ENCODE results near the gene MRPL1.
"Not testable (repeated sequence)": the region's sequence is repeated elsewhere in the genome, so short reads cannot be mapped to it uniquely, and the experiment has no call there.

The MRPL1 gene

GRCh38 chr4:77958897-77959296 is 96.3 kb downstream of the MRPL1 start:
- no peaks in the 10 kb centered on the region for H3K4me1 ChIP-seq (ENCODE audit: insufficient read depth, low read length)
- H3K27me3 ChIP-seq (ENCODE audit: insufficient read depth, low read length), result no peaks in the 10 kb centered on the region
- no peak overlapping the region for H3K4me3 ChIP-seq (ENCODE audit: low read length)
- no peaks in the 10 kb centered on the region for H3K36me3 ChIP-seq (ENCODE audit: insufficient read depth, low read depth, low read length)
- no peak overlapping the region for H3K9ac ChIP-seq (ENCODE audit: low read depth, low read length)
- no peaks in the 10 kb centered on the region for H3K9me3 ChIP-seq (ENCODE audit: insufficient read depth, low read depth, low read length)
- H3K27ac ChIP-seq (ENCODE audit: low read length), result no peak overlapping the region

GRCh38 chr4:77959566-77960338 is 97.1 kb downstream of the MRPL1 start:
- H3K4me3 ChIP-seq (ENCODE audit: low read length), result no peak overlapping the region
- no peaks in the 10 kb centered on the region for H3K36me3 ChIP-seq (ENCODE audit: insufficient read depth, low read depth, low read length)
- no peak overlapping the region for H3K9ac ChIP-seq (ENCODE audit: low read depth, low read length)
- H3K4me1 ChIP-seq (ENCODE audit: insufficient read depth, low read length), result no peaks in the 10 kb centered on the region
- no peaks in the 10 kb centered on the region for H3K27me3 ChIP-seq (ENCODE audit: insufficient read depth, low read length)
- no peak overlapping the region for H3K27ac ChIP-seq (ENCODE audit: low read length)
- H3K9me3 ChIP-seq (ENCODE audit: insufficient read depth, low read depth, low read length), result no peaks in the 10 kb centered on the region

- Histone ChIP-seq H3K27ac (ENCODE audit: low read length) (no peak overlapping the region), H3K9me3 (ENCODE audit: insufficient read depth, low read depth, low read length) (no peaks in the 10 kb centered on the region), H3K4me3 (ENCODE audit: low read length) (no peak overlapping the region), H3K36me3 (ENCODE audit: insufficient read depth, low read depth, low read length) (no peaks in the 10 kb centered on the region), H3K9ac (ENCODE audit: low read depth, low read length) (no peak overlapping the region), H3K4me1 (ENCODE audit: insufficient read depth, low read length) (no peaks in the 10 kb centered on the region), H3K27me3 (ENCODE audit: insufficient read depth, low read length) (no peaks in the 10 kb centered on the region)
Observed at GRCh38 chr4:77960367-77960766, 97.7 kb downstream of the MRPL1 start.

GRCh38 chr4:77963004-77963403 is 100.4 kb downstream of the MRPL1 start:
- H3K4me3 ChIP-seq (ENCODE audit: low read length), result no peak overlapping the region
- no peaks in the 10 kb centered on the region for H3K36me3 ChIP-seq (ENCODE audit: insufficient read depth, low read depth, low read length)
- no peak overlapping the region for H3K27ac ChIP-seq (ENCODE audit: low read length)
- no peaks in the 10 kb centered on the region for H3K4me1 ChIP-seq (ENCODE audit: insufficient read depth, low read length)
- no peaks in the 10 kb centered on the region for H3K9me3 ChIP-seq (ENCODE audit: insufficient read depth, low read depth, low read length)
- no peaks in the 10 kb centered on the region for H3K27me3 ChIP-seq (ENCODE audit: insufficient read depth, low read length)
- H3K9ac ChIP-seq (ENCODE audit: low read depth, low read length), result no peak overlapping the region

GRCh38 chr4:77973657-77974056 is 111.0 kb downstream of the MRPL1 start:
- not testable (repeated sequence) for H3K27ac ChIP-seq (ENCODE audit: low read length); H3K36me3 ChIP-seq (ENCODE audit: insufficient read depth, low read depth, low read length); H3K4me1 ChIP-seq (ENCODE audit: insufficient read depth, low read length); H3K4me3 ChIP-seq (ENCODE audit: low read length); H3K27me3 ChIP-seq (ENCODE audit: insufficient read depth, low read length); H3K9me3 ChIP-seq (ENCODE audit: insufficient read depth, low read depth, low read length); H3K9ac ChIP-seq (ENCODE audit: low read depth, low read length)

GRCh38 chr4:77982900-77983540 is 120.4 kb downstream of the MRPL1 start:
- not testable (repeated sequence) for H3K27ac ChIP-seq (ENCODE audit: low read length); H3K4me1 ChIP-seq (ENCODE audit: insufficient read depth, low read length); H3K9me3 ChIP-seq (ENCODE audit: insufficient read depth, low read depth, low read length); H3K9ac ChIP-seq (ENCODE audit: low read depth, low read length); H3K4me3 ChIP-seq (ENCODE audit: low read length); H3K27me3 ChIP-seq (ENCODE audit: insufficient read depth, low read length); H3K36me3 ChIP-seq (ENCODE audit: insufficient read depth, low read depth, low read length)

- not testable (repeated sequence) for H3K4me1 ChIP-seq (ENCODE audit: insufficient read depth, low read length); H3K9ac ChIP-seq (ENCODE audit: low read depth, low read length); H3K27ac ChIP-seq (ENCODE audit: low read length); H3K4me3 ChIP-seq (ENCODE audit: low read length); H3K36me3 ChIP-seq (ENCODE audit: insufficient read depth, low read depth, low read length); H3K9me3 ChIP-seq (ENCODE audit: insufficient read depth, low read depth, low read length); H3K27me3 ChIP-seq (ENCODE audit: insufficient read depth, low read length)
Observed at GRCh38 chr4:77983612-77984311, 121.1 kb downstream of the MRPL1 start.

GRCh38 chr4:77989968-77990367 is 127.3 kb downstream of the MRPL1 start:
- H3K4me3 ChIP-seq (ENCODE audit: low read length), result no peak overlapping the region
- H3K9me3 ChIP-seq (ENCODE audit: insufficient read depth, low read depth, low read length), result no peaks in the 10 kb centered on the region
- peaks cover 17% of the 10 kb centered on the region; the same call in 1 of the 2 replicates for H3K4me1 ChIP-seq (ENCODE audit: insufficient read depth, low read length)
- no peaks in the 10 kb centered on the region for H3K36me3 ChIP-seq (ENCODE audit: insufficient read depth, low read depth, low read length)
- no peak overlapping the region for H3K27ac ChIP-seq (ENCODE audit: low read length)
- no peak overlapping the region for H3K9ac ChIP-seq (ENCODE audit: low read depth, low read length)
- H3K27me3 ChIP-seq (ENCODE audit: insufficient read depth, low read length), result no peaks in the 10 kb centered on the region

GRCh38 chr4:77990456-77990855 is 127.8 kb downstream of the MRPL1 start:
- no peak overlapping the region for H3K4me3 ChIP-seq (ENCODE audit: low read length)
- no peaks in the 10 kb centered on the region for H3K36me3 ChIP-seq (ENCODE audit: insufficient read depth, low read depth, low read length)
- no peaks in the 10 kb centered on the region for H3K27me3 ChIP-seq (ENCODE audit: insufficient read depth, low read length)
- H3K9me3 ChIP-seq (ENCODE audit: insufficient read depth, low read depth, low read length), result no peaks in the 10 kb centered on the region
- no peak overlapping the region for H3K9ac ChIP-seq (ENCODE audit: low read depth, low read length)
- H3K27ac ChIP-seq (ENCODE audit: low read length), result no peak overlapping the region
- peaks cover 20% of the 10 kb centered on the region; the same call in 1 of the 2 replicates for H3K4me1 ChIP-seq (ENCODE audit: insufficient read depth, low read length)

- Histone ChIP-seq H3K36me3 (ENCODE audit: insufficient read depth, low read depth, low read length) (no peaks in the 10 kb centered on the region), H3K27ac (ENCODE audit: low read length) (no peak overlapping the region), H3K4me3 (ENCODE audit: low read length) (no peak overlapping the region), H3K4me1 (ENCODE audit: insufficient read depth, low read length) (peaks cover 20% of the 10 kb centered on the region; the same call in 1 of the 2 replicates), H3K9ac (ENCODE audit: low read depth, low read length) (no peak overlapping the region), H3K9me3 (ENCODE audit: insufficient read depth, low read depth, low read length) (no peaks in the 10 kb centered on the region), H3K27me3 (ENCODE audit: insufficient read depth, low read length) (no peaks in the 10 kb centered on the region)
Observed at GRCh38 chr4:77990904-77991358, 128.3 kb downstream of the MRPL1 start.

- H3K4me3 ChIP-seq (ENCODE audit: low read length), result no peak overlapping the region
- H3K27me3 ChIP-seq (ENCODE audit: insufficient read depth, low read length), result no peaks in the 10 kb centered on the region
- H3K36me3 ChIP-seq (ENCODE audit: insufficient read depth, low read depth, low read length), result no peaks in the 10 kb centered on the region
- no peaks in the 10 kb centered on the region for H3K9me3 ChIP-seq (ENCODE audit: insufficient read depth, low read depth, low read length)
- peaks cover 20% of the 10 kb centered on the region; the same call in 1 of the 2 replicates for H3K4me1 ChIP-seq (ENCODE audit: insufficient read depth, low read length)
- H3K9ac ChIP-seq (ENCODE audit: low read depth, low read length), result no peak overlapping the region
- H3K27ac ChIP-seq (ENCODE audit: low read length), result no peak overlapping the region
Observed at GRCh38 chr4:77992581-77992980, 130.0 kb downstream of the MRPL1 start.
